H1 (cell line): ENCODE measurements around the gene C5. TPM values are rescaled to one million over a fixed set of nuclear protein-coding genes. Genes with fewer than 3 reads are reported as not detected.

ENCODE experiments used
- CTCF ChIA-PET: fragments of 300-600 bp; sonication (Branson Sonifier 250); formaldehyde crosslinking; loops from one replicate; lab custom pipeline; 2021; ENCODE audit not compliant: partially characterized antibody; lab: Charles Lee
- POLR2A ChIA-PET: fragments of 300-600 bp; sonication (Branson Sonifier 250); formaldehyde crosslinking; loops from one replicate; lab custom pipeline; 2021; ENCODE audit warnings: inconsistent platforms; ENCODE audit not compliant: partially characterized antibody; lab: Charles Lee
- DNase-seq, 2 experiments: peaks; one replicate each; pipeline versions ENCODE4 v3.0.0 to v3.0.0-alpha.2; 2010 to 2022; ENCODE audit warnings: low spot score in 2 of 2, low read depth in 1 of 2, mixed read lengths in 1 of 2
- FAIRE-seq: peaks from 2 replicates; lab custom pipeline; 2011; peaks lifted over from hg19 to GRCh38; lab: Jason Lieb, UNC
- H2AFZ ChIP-seq: 2 replicates; pipeline ENCODE4 v1.8.1; 2012; ENCODE audit warnings: low read length, inconsistent platforms
- H2AK5ac ChIP-seq: 2 replicates; pipeline ENCODE4 v1.6.1; 2013; ENCODE audit warnings: low read depth, low read length
- H2BK120ac ChIP-seq: replicated peaks from 2 replicates; pipeline ENCODE3; 2013; ENCODE audit warnings: low read depth, low read length, inconsistent platforms
- H2BK12ac ChIP-seq: 2 replicates; pipeline ENCODE4 v1.6.1; 2013; ENCODE audit warnings: low read depth, low read length
- H2BK15ac ChIP-seq: 2 replicates; pipeline ENCODE4 v1.6.1; 2013; ENCODE audit warnings: low read length
- H2BK20ac ChIP-seq: 2 replicates; pipeline ENCODE4 v1.6.1; 2013; ENCODE audit warnings: low read length
- H2BK5ac ChIP-seq: 2 replicates; pipeline ENCODE4 v1.6.1; 2013; ENCODE audit warnings: low read depth, low read length
- H3K14ac ChIP-seq: 2 replicates; pipeline ENCODE4 v1.6.1; 2013; ENCODE audit warnings: inconsistent platforms; ENCODE audit not compliant: insufficient read length
- H3K18ac ChIP-seq: 2 replicates; pipeline ENCODE4 v1.6.1; 2013; ENCODE audit warnings: low read length; ENCODE audit errors: extremely low read depth
- H3K23ac ChIP-seq: 2 replicates; pipeline ENCODE4 v1.6.1; 2013; ENCODE audit warnings: inconsistent platforms; ENCODE audit not compliant: insufficient read length
- H3K23me2 ChIP-seq: 2 replicates; pipeline ENCODE4 v1.6.1; 2013; ENCODE audit warnings: low read depth, low read length
- H3K27ac ChIP-seq: 2 replicates; pipeline ENCODE4 v1.6.1; 2011; ENCODE audit warnings: low read depth, low read length, inconsistent platforms
- H3K27me3 ChIP-seq, 4 experiments: replicated peaks in 1 of 4; 1 replicate in 1 of 4; 2 replicates in 3 of 4; pipeline versions ENCODE4 v1.6.1 to v1.8.1; 2011 to 2013; ENCODE audit warnings: low read length in 3 of 4, mild to moderate bottlenecking in 3 of 4, inconsistent platforms in 2 of 4, mixed read lengths in 2 of 4, moderate library complexity in 1 of 4; ENCODE audit not compliant: control insufficient read depth in 3 of 4, insufficient read depth in 3 of 4; ENCODE audit errors: extremely low read depth in 1 of 4
- H3K36me3 ChIP-seq, 4 experiments: 2 replicates each; pipeline versions ENCODE4 v1.6.1 to v1.8.1; 2011 to 2013; ENCODE audit warnings: mild to moderate bottlenecking in 4 of 4, low read length in 3 of 4, moderate library complexity in 2 of 4, control low read depth in 1 of 4, inconsistent platforms in 1 of 4; ENCODE audit not compliant: insufficient read depth in 4 of 4, control insufficient read depth in 2 of 4
- H3K4ac ChIP-seq: replicated peaks from 2 replicates; pipeline ENCODE3; 2013; ENCODE audit warnings: low read length, low read depth, mixed read lengths, inconsistent platforms; ENCODE audit not compliant: insufficient read length
- H3K4me1 ChIP-seq, 4 experiments: replicated peaks in 1 of 4; 1 replicate in 1 of 4; 2 replicates in 3 of 4; pipeline versions ENCODE4 v1.6.1 to v1.8.1; 2011 to 2013; ENCODE audit warnings: low read length in 3 of 4, inconsistent platforms in 2 of 4, mixed read lengths in 1 of 4; ENCODE audit not compliant: insufficient read depth in 4 of 4, control insufficient read depth in 3 of 4
- H3K4me2 ChIP-seq, 2 experiments: 2 replicates each; pipeline versions ENCODE4 v1.6.1 to v1.8.1; 2011 to 2013; ENCODE audit warnings: low read depth in 2 of 2, low read length in 2 of 2, control low read depth in 1 of 2, inconsistent platforms in 1 of 2, mild to moderate bottlenecking in 1 of 2; ENCODE audit not compliant: insufficient read depth in 1 of 2
- H3K4me3 ChIP-seq, 4 experiments: fragments of 200-600, 300-600 bp in 1 of 4; sonication (generic), shearing (Covaris generic), sonication (Bioruptor Twin) in 1 of 4; 2 replicates each; pipeline versions ENCODE4 v1.5.1 to v1.8.1; 2011 to 2016; ENCODE audit warnings: low read length in 4 of 4, low read depth in 3 of 4, control low read depth in 2 of 4, inconsistent platforms in 2 of 4, mild to moderate bottlenecking in 2 of 4, mixed read lengths in 1 of 4, moderate library complexity in 1 of 4; ENCODE audit not compliant: insufficient read depth in 2 of 4; ENCODE audit errors: extremely low read depth in 1 of 4
- H3K56ac ChIP-seq: replicated peaks from 2 replicates; pipeline ENCODE3; 2013; ENCODE audit warnings: low read depth, mild to moderate bottlenecking, mixed read lengths, low read length, inconsistent platforms; ENCODE audit not compliant: insufficient read length
- H3K79me1 ChIP-seq: 2 replicates; pipeline ENCODE4 v1.6.1; 2013; ENCODE audit warnings: low read depth, low read length, control low read depth
- H3K79me2 ChIP-seq, 2 experiments: 2 replicates each; pipeline versions ENCODE4 v1.6.1 to v1.8.1; 2012 to 2013; ENCODE audit warnings: low read length in 2 of 2, mild to moderate bottlenecking in 2 of 2, inconsistent platforms in 1 of 2; ENCODE audit not compliant: insufficient read depth in 2 of 2, control insufficient read depth in 1 of 2
- H3K9ac ChIP-seq, 4 experiments: replicated peaks in 1 of 4; 1 replicate in 1 of 4; 2 replicates in 3 of 4; pipeline versions ENCODE4 v1.6.1 to v1.8.1; 2011 to 2013; ENCODE audit warnings: low read depth in 3 of 4, low read length in 3 of 4, control low read depth in 2 of 4, mild to moderate bottlenecking in 2 of 4, moderate library complexity in 2 of 4, inconsistent platforms in 1 of 4; ENCODE audit errors: extremely low read depth in 1 of 4
- H3K9me3 ChIP-seq, 2 experiments: 2 replicates each; pipeline versions ENCODE4 v1.6.1 to v1.8.1; 2012 to 2013; ENCODE audit warnings: mild to moderate bottlenecking in 2 of 2, moderate library complexity in 2 of 2, control low read depth in 1 of 2, inconsistent platforms in 1 of 2, low read depth in 1 of 2, low read length in 1 of 2, mixed read lengths in 1 of 2; ENCODE audit not compliant: insufficient read depth in 2 of 2
- H4K20me1 ChIP-seq, 2 experiments: replicated peaks in 1 of 2; 2 replicates each; pipeline versions ENCODE3 to v1.8.1; 2011 to 2013; ENCODE audit warnings: inconsistent platforms in 2 of 2, low read length in 2 of 2, mild to moderate bottlenecking in 1 of 2; ENCODE audit not compliant: insufficient read depth in 2 of 2, control insufficient read depth in 1 of 2
- H4K5ac ChIP-seq: 2 replicates; pipeline ENCODE4 v1.6.1; 2013; ENCODE audit warnings: low read length, low read depth, mixed read lengths, inconsistent platforms; ENCODE audit not compliant: insufficient read length
- H4K8ac ChIP-seq: 2 replicates; pipeline ENCODE4 v1.8.0; 2013; ENCODE audit warnings: mild to moderate bottlenecking, moderate library complexity, low read length, inconsistent platforms; ENCODE audit not compliant: insufficient read depth; ENCODE audit errors: extremely low read depth
- H4K91ac ChIP-seq: replicated peaks from 2 replicates; pipeline ENCODE3; 2013; ENCODE audit warnings: low read length, mixed read lengths, inconsistent platforms; ENCODE audit not compliant: insufficient read length
- CBX8 ChIP-seq: fragments of 300-800, 300-1000 bp; sonication (generic); IDR thresholded peaks from 2 replicates; pipeline ENCODE4 v1.7.1; 2016; ENCODE audit warnings: low read depth, low read length, borderline replicate concordance
- NANOG ChIP-seq: IDR thresholded peaks from 2 replicates; pipeline ENCODE4 v1.6.1; 2011; ENCODE audit warnings: low read length, low read depth, mild to moderate bottlenecking, inconsistent platforms; ENCODE audit not compliant: insufficient read depth, poor library complexity, severe bottlenecking
- WGBS, 2 experiments: shearing (Covaris generic) in 1 of 2; methylation state at CpG; one replicate each; pipeline versions ENCODE4 v1.1.6 to v1.1.7; 2013 to 2015; ENCODE audit warnings: low lambda C conversion rate in 2 of 2, mixed read lengths in 2 of 2, inconsistent platforms in 1 of 2, low coverage in 1 of 2, missing lambda C conversion rate in 1 of 2; ENCODE audit not compliant: insufficient replicate concordance in 2 of 2, insufficient coverage in 1 of 2, insufficient read length in 1 of 2; ENCODE audit errors: extremely low coverage in 1 of 2, missing lambda C conversion rate in 1 of 2; 5-methylcytosine and 5-hydroxymethylcytosine counted together
- polyA plus RNA-seq, 7 experiments: library from polyadenylated mRNA; depleted of rRNA in 3 of 7; stranded (reverse) in 5 of 7; unstranded in 2 of 7; fragments of >200 nt in 5 of 7; fragments of 200-250 nt in 2 of 7; gene quantifications; 1 replicate in 5 of 7; 2 replicates in 1 of 7; 4 replicates in 1 of 7; pipeline versions ENCODE4 v1.2.1 to v1.2.3, GENCODE V29; 2011 to 2013; ENCODE audit warnings: missing spikeins in 2 of 7, mixed read lengths in 2 of 7
- total RNA-seq: library from RNA; stranded (reverse); fragmentation: NEBNext Ultra II Directional; extraction: Animal tissue kit (Norgen Biotek cat#: 25700); gene quantifications from 2 replicates; pipeline ENCODE4 v1.2.1, GENCODE V29; 2021

Gene C5
- total and polyA plus RNA-seq, 2 of the 8 experiments (the other 6 are each of a cell fraction or from before 2014, with no cell fraction given): 0.24 to 0.35 TPM

- Histone ChIP-seq H3K4ac (no peak overlapping the region), H2BK5ac (no peak overlapping the region), H3K4me1 (no peaks in the 10 kb centered on the region; a peak in 2 of 7 replicates), H2BK20ac (no peak overlapping the region), H3K23me2 (no peaks in the 10 kb centered on the region), H3K27ac (no peak overlapping the region), H4K5ac (no peak overlapping the region), H3K9ac (no peak overlapping the region), H3K4me3 (no peak overlapping the region), H3K9me3 (no peaks in the 10 kb centered on the region), H2BK120ac (no peak overlapping the region), H3K56ac (no peak overlapping the region)
- no peak for TF ChIP-seq CBX8
- no peak for TF ChIP-seq NANOG
- TF ChIP-seq, all 59 proteins: peak for 0
- CTCF ChIA-PET: interaction anchor here (0.9 to 1.6 kb wide), 3 partner anchors 17 to 201 kb away, joined by 3 to 4 read pairs (median 3); no protein-coding TSS in a partner anchor
- H2BK15ac ChIP-seq: no peak overlapping the region
- H2AK5ac ChIP-seq: no peak overlapping the region
- H3K79me1 ChIP-seq: no peaks in the 10 kb centered on the region
- no peak overlapping the region for H3K4me2 ChIP-seq
- no peak overlapping the region for H4K91ac ChIP-seq
- POLR2A ChIA-PET: no interaction called here
- H3K18ac ChIP-seq: no peak overlapping the region
- no peaks in the 10 kb centered on the region for H3K36me3 ChIP-seq
- H4K20me1 ChIP-seq: no peaks in the 10 kb centered on the region
- 68% methylated on average over 3 of the region's 3 CpGs; no CpG with 5 or more reads in 1 of the 2 experiments for WGBS, 2 experiments
- no peaks in the 10 kb centered on the region for H3K79me2 ChIP-seq
- H2AFZ ChIP-seq: no peak overlapping the region
- FAIRE-seq (no peak), DNase-seq (no peak)
- H3K23ac ChIP-seq: no peak overlapping the region
- H3K27me3 ChIP-seq: no peaks in the 10 kb centered on the region
- no peak overlapping the region for H2BK12ac ChIP-seq
- H4K8ac ChIP-seq: no peak overlapping the region
- no peak overlapping the region for H3K14ac ChIP-seq
These were observed 93.2 kb downstream of the C5 start for GRCh38 chr9:120956862-120957261.
